Stimulated activated naive B cell treated with anti-CD40 and anti-IgM and Interleukin-4, amounts not matched to agents 10 μg/mL and 1 μg/mL and 100 μg/mL, for 72 hours (primary cell): ENCODE measurements around the gene IDH2.

Experiments
- ATAC-seq, 2 donors: fragments of 150-1000 bp; cut with Tn5 transposase; replicated peaks; 2 replicates each; pipeline ENCODE4 v1.10.0; 2021; ENCODE audit warnings: moderate library complexity in 1 of 2
- DNase-seq: peaks from one replicate; pipeline ENCODE4 v3.0.0; 2021
- H3K27ac Mint-ChIP-seq: one replicate; pipeline ENCODE4 v1.8.0; 2022; ENCODE audit warnings: mild to moderate bottlenecking, mixed read lengths
- H3K27me3 Mint-ChIP-seq, 2 donors: one replicate each; pipeline ENCODE4 v1.8.0; 2022; ENCODE audit warnings: mixed read lengths in 2 of 2
- H3K36me3 Mint-ChIP-seq, 2 donors: one replicate each; pipeline ENCODE4 v1.8.0; 2022; ENCODE audit warnings: mixed read lengths in 2 of 2, mild to moderate bottlenecking in 1 of 2
- H3K4me1 Mint-ChIP-seq, 2 donors: one replicate each; pipeline ENCODE4 v1.8.0; 2022; ENCODE audit warnings: mixed read lengths in 2 of 2, mild to moderate bottlenecking in 1 of 2
- H3K4me3 Mint-ChIP-seq, 2 donors: one replicate each; pipeline ENCODE4 v1.8.0; 2022; ENCODE audit warnings: mild to moderate bottlenecking in 2 of 2, mixed read lengths in 2 of 2, moderate library complexity in 1 of 2
- H3K9me3 Mint-ChIP-seq, 2 donors: one replicate each; pipeline ENCODE4 v1.8.0; 2022; ENCODE audit warnings: mixed read lengths in 2 of 2, mild to moderate bottlenecking in 1 of 2

The IDH2 gene

GRCh38 chr15:90042766-90043529 lies 59.3 kb downstream of the IDH2 start:
- Mint-ChIP-seq H3K4me3 (no peak overlapping the region), H3K9me3 (peaks cover 3 to 5% of the 10 kb centered on the region in 2 donors), H3K36me3 (peaks cover 13 to 28% of the 10 kb centered on the region in 2 donors), H3K27ac (no peak overlapping the region), H3K27me3 (no peaks in the 10 kb centered on the region), H3K4me1 (peaks cover 53 to 82% of the 10 kb centered on the region in 2 donors)
- ATAC-seq (no peak), DNase-seq (no peak)

- Mint-ChIP-seq H3K4me1 (peaks cover 56 to 82% of the 10 kb centered on the region in 2 donors), H3K27me3 (no peaks in the 10 kb centered on the region), H3K36me3 (peaks cover 16 to 32% of the 10 kb centered on the region in 2 donors), H3K4me3 (no peak overlapping the region), H3K27ac (peak overlapping the region; percentile 22), H3K9me3 (peaks cover 3 to 5% of the 10 kb centered on the region in 2 donors)
- DNase-seq (no peak), ATAC-seq (no peak)
Measured at GRCh38 chr15:90042356-90042755, 59.9 kb downstream of the IDH2 start.

- Mint-ChIP-seq H3K36me3 (peaks cover 20 to 38% of the 10 kb centered on the region in 2 donors), H3K4me3 (no peak overlapping the region), H3K27ac (peak overlapping the region; percentile 20), H3K27me3 (no peaks in the 10 kb centered on the region), H3K9me3 (peaks cover 3 to 5% of the 10 kb centered on the region in 2 donors), H3K4me1 (peaks cover 54 to 82% of the 10 kb centered on the region in 2 donors)
- DNase-seq (no peak), ATAC-seq (no peak)
Measured at GRCh38 chr15:90040618-90041017, 61.6 kb downstream of the IDH2 start.

GRCh38 chr15:90039996-90040395 lies 62.3 kb downstream of the IDH2 start:
- Mint-ChIP-seq H3K4me1 (peaks cover 53 to 82% of the 10 kb centered on the region in 2 donors), H3K27ac (peak overlapping the region; percentile 80), H3K4me3 (no peak overlapping the region), H3K36me3 (peaks cover 15 to 32% of the 10 kb centered on the region in 2 donors), H3K9me3 (peaks cover 3 to 5% of the 10 kb centered on the region in 2 donors), H3K27me3 (no peaks in the 10 kb centered on the region)
- ATAC-seq, result no peak
- no peak for DNase-seq

GRCh38 chr15:90038632-90039095 lies 63.6 kb downstream of the IDH2 start:
- ATAC-seq (peak in 1 of 2 donors; percentile 30), DNase-seq (no peak)
- peaks cover 55 to 82% of the 10 kb centered on the region in 2 donors for H3K4me1 Mint-ChIP-seq
- H3K36me3 Mint-ChIP-seq, result peaks cover 13 to 23% of the 10 kb centered on the region in 2 donors
- peak overlapping the region; percentile 97 for H3K27ac Mint-ChIP-seq
- peak overlapping the region; percentile 36 to 63 for H3K4me3 Mint-ChIP-seq
- H3K27me3 Mint-ChIP-seq, result no peaks in the 10 kb centered on the region
- peaks cover 2 to 5% of the 10 kb centered on the region in 2 donors for H3K9me3 Mint-ChIP-seq

GRCh38 chr15:90037961-90038631 lies 64.2 kb downstream of the IDH2 start:
- peaks cover 13 to 20% of the 10 kb centered on the region in 2 donors for H3K36me3 Mint-ChIP-seq
- no peaks in the 10 kb centered on the region for H3K27me3 Mint-ChIP-seq
- H3K9me3 Mint-ChIP-seq, result peaks cover 2 to 5% of the 10 kb centered on the region in 2 donors
- H3K4me3 Mint-ChIP-seq, result peak overlapping the region; percentile 36 to 63
- H3K4me1 Mint-ChIP-seq, result peaks cover 60 to 82% of the 10 kb centered on the region in 2 donors
- peak; percentile 94 for ATAC-seq
- peak overlapping the region; percentile 97 for H3K27ac Mint-ChIP-seq
- DNase-seq, result peak; percentile 66

GRCh38 chr15:90037511-90037860 lies 64.8 kb downstream of the IDH2 start:
- DNase-seq (no peak), ATAC-seq (no peak)
- Mint-ChIP-seq H3K27ac (peak overlapping the region; percentile 97), H3K4me3 (no peak overlapping the region), H3K4me1 (peaks cover 62 to 85% of the 10 kb centered on the region in 2 donors), H3K9me3 (peaks cover 2 to 5% of the 10 kb centered on the region in 2 donors), H3K36me3 (peaks cover 13 to 20% of the 10 kb centered on the region in 2 donors), H3K27me3 (no peaks in the 10 kb centered on the region)

- no peak for ATAC-seq
- peaks cover 2 to 5% of the 10 kb centered on the region in 2 donors for H3K9me3 Mint-ChIP-seq
- peaks cover 13 to 20% of the 10 kb centered on the region in 2 donors for H3K36me3 Mint-ChIP-seq
- peak overlapping the region; percentile 97 for H3K27ac Mint-ChIP-seq
- H3K27me3 Mint-ChIP-seq, result no peaks in the 10 kb centered on the region
- DNase-seq, result no peak
- peaks cover 62 to 90% of the 10 kb centered on the region in 2 donors for H3K4me1 Mint-ChIP-seq
- H3K4me3 Mint-ChIP-seq, result peak overlapping the region; percentile 11 to 22
Measured at GRCh38 chr15:90036806-90037510, 65.3 kb downstream of the IDH2 start.

- Mint-ChIP-seq H3K36me3 (peaks cover 13 to 20% of the 10 kb centered on the region in 2 donors), H3K4me1 (peaks cover 65 to 96% of the 10 kb centered on the region in 2 donors), H3K27ac (peak overlapping the region; percentile 43), H3K4me3 (peak overlapping the region in 1 of 2 donors; percentile 33), H3K9me3 (peaks cover 2 to 5% of the 10 kb centered on the region in 2 donors), H3K27me3 (no peaks in the 10 kb centered on the region)
- ATAC-seq (no peak), DNase-seq (no peak)
Measured at GRCh38 chr15:90036343-90036742, 65.9 kb downstream of the IDH2 start.

GRCh38 chr15:90035840-90036230 lies 66.4 kb downstream of the IDH2 start:
- H3K36me3 Mint-ChIP-seq, result peaks cover 13 to 20% of the 10 kb centered on the region in 2 donors
- ATAC-seq, result no peak
- peak overlapping the region; percentile 43 for H3K27ac Mint-ChIP-seq
- peaks cover 2 to 5% of the 10 kb centered on the region in 2 donors for H3K9me3 Mint-ChIP-seq
- no peaks in the 10 kb centered on the region for H3K27me3 Mint-ChIP-seq
- DNase-seq, result no peak
- no peak overlapping the region for H3K4me3 Mint-ChIP-seq
- peaks cover 66 to 96% of the 10 kb centered on the region in 2 donors for H3K4me1 Mint-ChIP-seq

- ATAC-seq (no peak), DNase-seq (no peak)
- H3K36me3 Mint-ChIP-seq, result peaks cover 13 to 20% of the 10 kb centered on the region in 2 donors
Measured at GRCh38 chr15:90035095-90035839, 67.0 kb downstream of the IDH2 start.

GRCh38 chr15:90033448-90033847 lies 68.8 kb downstream of the IDH2 start:
- Mint-ChIP-seq H3K36me3 (peaks cover 15 to 19% of the 10 kb centered on the region in 2 donors), H3K4me3 (no peak overlapping the region)
- no peak for DNase-seq

More at GRCh38 chr15:90035095-90035839, 67.0 kb downstream of the IDH2 start:
- Mint-ChIP-seq H3K27me3 (no peaks in the 10 kb centered on the region), H3K4me3 (no peak overlapping the region), H3K27ac (peak overlapping the region; percentile 37), H3K4me1 (peaks cover 64 to 96% of the 10 kb centered on the region in 2 donors), H3K9me3 (peaks cover 2 to 5% of the 10 kb centered on the region in 2 donors)

More at GRCh38 chr15:90033448-90033847, 68.8 kb downstream of the IDH2 start:
- Mint-ChIP-seq H3K4me1 (peaks cover 59 to 86% of the 10 kb centered on the region in 2 donors), H3K9me3 (peaks cover under 1 to 3% of the 10 kb centered on the region in 2 donors), H3K27ac (peak overlapping the region; percentile 0), H3K27me3 (no peaks in the 10 kb centered on the region)
- ATAC-seq, result no peak
